Coronary artery (tissue), 2 donors: ENCODE measurements around the gene MAJIN.
"Not testable (repeated sequence)": the region's sequence is repeated elsewhere in the genome, so short reads cannot be mapped to it uniquely, and the experiment has no call there.

Experiments
- DNase-seq: peaks from one replicate; pipeline ENCODE4 v3.0.0-alpha.2; 2017; ENCODE audit warnings: low spot score
- H3K27ac ChIP-seq, 2 donors: fragments of 200-600 bp; sonication (generic); one replicate each; pipeline ENCODE4 v1.5.1; 2016 to 2019
- H3K4me3 ChIP-seq: fragments of 200-600 bp; sonication (generic); 2 replicates; pipeline ENCODE4 v1.5.1; 2016; ENCODE audit warnings: mild to moderate bottlenecking, moderate library complexity
- TF ChIP-seq, protein P1 (sequence below): fragments of 200-600 bp; sonication (generic); IDR thresholded peaks from one replicate; pipeline ENCODE4 v1.5.1; 2019; ENCODE audit warnings: antibody characterized with exemption

The MAJIN gene

DNA sequence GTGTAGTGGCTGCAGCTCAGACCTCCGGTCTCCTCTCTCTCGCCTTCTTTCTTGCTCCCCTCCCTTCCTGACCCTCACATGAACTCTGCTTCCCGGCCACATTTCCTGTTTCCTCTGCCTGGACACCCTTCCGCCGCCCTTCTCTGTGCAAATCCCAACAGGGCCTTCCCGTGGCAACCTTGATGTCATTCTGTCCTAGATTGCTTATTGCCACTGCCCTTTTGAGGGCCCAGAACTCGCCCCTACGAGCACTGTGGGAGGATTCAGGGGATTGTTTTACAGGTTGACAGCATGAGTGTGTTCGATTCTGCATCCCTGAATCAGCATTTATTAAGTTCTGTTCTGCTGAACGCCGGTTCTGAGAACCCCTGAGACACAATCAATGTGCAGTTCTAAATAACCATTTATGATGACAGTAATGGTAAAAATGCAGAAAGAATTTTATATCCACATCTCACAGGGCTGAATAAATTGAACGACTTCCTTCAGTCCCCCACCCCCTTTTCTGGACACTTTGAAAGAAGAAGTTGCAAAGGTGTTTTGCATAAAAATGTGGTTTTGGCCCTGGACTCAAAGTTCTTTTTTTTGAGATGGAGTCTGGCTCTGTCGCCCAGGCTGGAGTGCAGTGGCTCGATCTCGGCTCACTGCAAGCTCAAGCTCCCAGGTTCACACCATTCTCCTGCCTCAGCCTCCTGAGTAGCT lies 18.5 kb upstream of the MAJIN start:
- Histone ChIP-seq H3K27ac (no peak overlapping the region), H3K4me3 (peak overlapping the region; percentile 20)
- no peak for DNase-seq
- TF ChIP-seq, protein P1, sequence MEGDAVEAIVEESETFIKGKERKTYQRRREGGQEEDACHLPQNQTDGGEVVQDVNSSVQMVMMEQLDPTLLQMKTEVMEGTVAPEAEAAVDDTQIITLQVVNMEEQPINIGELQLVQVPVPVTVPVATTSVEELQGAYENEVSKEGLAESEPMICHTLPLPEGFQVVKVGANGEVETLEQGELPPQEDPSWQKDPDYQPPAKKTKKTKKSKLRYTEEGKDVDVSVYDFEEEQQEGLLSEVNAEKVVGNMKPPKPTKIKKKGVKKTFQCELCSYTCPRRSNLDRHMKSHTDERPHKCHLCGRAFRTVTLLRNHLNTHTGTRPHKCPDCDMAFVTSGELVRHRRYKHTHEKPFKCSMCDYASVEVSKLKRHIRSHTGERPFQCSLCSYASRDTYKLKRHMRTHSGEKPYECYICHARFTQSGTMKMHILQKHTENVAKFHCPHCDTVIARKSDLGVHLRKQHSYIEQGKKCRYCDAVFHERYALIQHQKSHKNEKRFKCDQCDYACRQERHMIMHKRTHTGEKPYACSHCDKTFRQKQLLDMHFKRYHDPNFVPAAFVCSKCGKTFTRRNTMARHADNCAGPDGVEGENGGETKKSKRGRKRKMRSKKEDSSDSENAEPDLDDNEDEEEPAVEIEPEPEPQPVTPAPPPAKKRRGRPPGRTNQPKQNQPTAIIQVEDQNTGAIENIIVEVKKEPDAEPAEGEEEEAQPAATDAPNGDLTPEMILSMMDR: no peak

DNA sequence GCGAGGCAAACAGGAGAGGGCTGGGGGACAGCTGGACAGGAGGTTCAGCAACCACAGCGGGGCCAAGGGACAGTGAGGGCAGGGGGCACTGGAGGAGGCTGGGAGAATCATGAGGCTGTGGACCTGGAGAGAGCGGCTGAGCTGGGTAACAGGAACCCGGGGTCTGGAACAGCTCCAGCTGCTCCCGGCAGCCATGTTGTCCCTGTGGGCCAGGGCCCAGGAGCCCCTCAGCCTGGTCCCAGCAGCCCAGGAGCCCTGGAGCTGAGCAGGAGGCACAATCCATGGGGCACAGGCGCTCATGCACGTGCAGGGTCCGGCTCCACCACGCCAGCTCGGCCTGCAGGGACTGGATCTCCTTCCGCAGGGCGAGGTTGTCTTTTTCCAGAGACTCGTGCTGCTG lies 17.5 kb upstream of the MAJIN start:
- TF ChIP-seq, protein P1: no peak
- H3K27ac ChIP-seq: peak overlapping the region in 1 of 2 donors; percentile 22
- H3K4me3 ChIP-seq: peak overlapping the region; percentile 20
- no peak for DNase-seq

DNA sequence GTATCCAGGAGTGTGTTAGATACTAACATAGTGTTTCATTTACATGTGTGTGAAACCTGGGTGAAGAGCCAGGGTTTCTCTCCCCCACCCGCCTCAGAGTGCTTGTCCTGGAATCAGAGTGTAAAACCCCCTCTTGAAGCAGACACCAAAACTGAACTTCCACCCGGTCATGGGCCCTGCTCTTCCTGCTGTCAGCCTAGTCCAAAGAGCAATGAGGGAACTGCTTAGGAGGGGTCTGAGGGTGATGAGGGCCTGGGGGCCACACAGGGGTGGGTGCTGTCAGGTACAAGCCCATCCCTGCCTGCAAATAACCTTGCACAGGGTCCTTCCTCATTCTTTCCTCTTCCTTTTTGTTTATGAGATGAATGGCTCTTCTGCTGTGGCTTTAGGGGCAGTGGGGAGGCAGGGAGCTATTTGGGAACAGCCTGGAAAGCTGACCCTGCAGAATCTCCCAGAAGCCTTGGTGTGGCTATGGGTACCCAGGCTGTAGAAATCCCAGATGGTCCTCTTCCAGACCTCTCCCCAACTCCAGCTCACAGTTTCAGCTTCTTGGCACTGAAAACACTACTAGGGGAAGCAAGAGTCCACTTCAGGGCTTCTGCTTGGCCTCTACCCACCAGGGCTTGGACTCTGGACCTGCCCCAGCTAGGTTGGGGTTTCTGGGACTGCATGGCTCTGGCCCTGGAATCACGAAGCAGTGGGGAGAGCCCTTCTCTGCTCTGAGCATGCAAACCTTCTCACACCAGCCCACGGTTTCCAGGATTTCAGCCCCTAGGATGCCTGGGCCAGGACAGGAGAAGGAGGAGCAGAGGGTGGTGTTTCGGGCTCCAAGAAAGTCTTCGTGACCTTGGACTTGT lies 16.3 kb upstream of the MAJIN start:
- TF ChIP-seq, protein P1: no peak
- Histone ChIP-seq H3K4me3 (no peak overlapping the region), H3K27ac (no peak overlapping the region)
- no peak for DNase-seq

DNA sequence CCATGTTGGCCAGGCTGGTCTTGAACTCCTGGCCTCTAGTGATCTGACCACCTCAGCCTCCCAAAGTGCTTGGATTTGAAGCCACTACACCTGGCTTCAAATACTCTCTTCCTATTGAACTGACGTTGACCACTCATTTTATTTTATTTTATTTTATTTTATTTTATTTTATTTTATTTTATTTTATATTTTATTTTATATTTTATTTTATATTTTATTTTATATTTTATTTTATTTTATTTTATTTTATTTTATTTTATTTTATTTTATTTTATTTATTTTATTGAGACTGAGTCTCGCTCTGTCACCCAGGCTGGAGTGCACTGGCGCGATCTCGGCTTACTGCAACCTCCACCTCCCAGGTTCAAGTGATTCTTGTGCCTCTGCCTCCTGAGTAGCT lies 11.4 kb upstream of the MAJIN start:
- not testable (repeated sequence) for DNase-seq, H3K27ac ChIP-seq

DNA sequence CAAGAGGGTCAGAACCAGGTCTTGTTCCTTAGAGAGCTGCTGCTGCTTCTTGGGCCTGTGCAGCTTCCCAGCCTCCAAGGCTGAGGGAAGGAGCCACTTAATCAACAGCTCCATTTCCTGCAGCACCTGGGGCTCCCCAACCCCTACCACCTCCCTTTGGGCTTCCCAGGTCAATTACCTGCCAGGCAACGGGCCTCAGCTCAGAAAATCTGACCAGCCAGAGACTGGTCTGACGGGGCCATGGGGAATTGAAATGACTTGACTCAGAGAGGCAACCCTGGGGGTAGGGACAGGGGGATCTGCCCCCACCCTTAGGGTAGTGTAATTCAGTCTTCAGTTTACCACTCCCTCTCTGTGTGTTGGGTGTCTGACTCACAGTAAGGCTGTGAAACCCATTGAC lies 4.7 kb upstream of the MAJIN start:
- H3K27ac ChIP-seq: no peak overlapping the region
- DNase-seq: no peak
- no peak overlapping the region for H3K4me3 ChIP-seq
- TF ChIP-seq, protein P1: no peak

More for the DNA sequence above, 11.4 kb upstream of the MAJIN start:
- H3K4me3 ChIP-seq: not testable (repeated sequence)

DNA sequence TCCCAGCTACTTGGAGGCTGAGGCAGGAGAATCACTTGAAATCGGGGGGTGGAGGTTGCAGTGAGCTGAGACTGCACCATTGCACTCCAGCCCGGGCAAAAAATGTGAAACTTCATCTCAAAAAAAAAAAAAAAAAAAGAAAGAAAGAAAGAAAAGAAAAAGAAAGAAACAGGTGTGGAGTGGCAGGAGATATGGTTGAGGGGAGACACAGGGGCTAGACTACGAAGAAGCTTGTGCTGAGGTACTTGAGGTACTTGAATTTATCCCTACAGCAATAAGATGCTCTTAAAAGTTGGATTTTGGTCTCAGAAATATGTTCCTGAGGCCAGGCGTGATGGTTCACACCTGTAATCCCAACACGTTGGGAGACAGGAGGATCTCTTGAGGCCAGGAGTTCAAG lies 2.2 kb upstream of the MAJIN start:
- DNase-seq: no peak
- Histone ChIP-seq H3K4me3 (no peak overlapping the region), H3K27ac (no peak overlapping the region)
- TF ChIP-seq, protein P1: no peak

DNA sequence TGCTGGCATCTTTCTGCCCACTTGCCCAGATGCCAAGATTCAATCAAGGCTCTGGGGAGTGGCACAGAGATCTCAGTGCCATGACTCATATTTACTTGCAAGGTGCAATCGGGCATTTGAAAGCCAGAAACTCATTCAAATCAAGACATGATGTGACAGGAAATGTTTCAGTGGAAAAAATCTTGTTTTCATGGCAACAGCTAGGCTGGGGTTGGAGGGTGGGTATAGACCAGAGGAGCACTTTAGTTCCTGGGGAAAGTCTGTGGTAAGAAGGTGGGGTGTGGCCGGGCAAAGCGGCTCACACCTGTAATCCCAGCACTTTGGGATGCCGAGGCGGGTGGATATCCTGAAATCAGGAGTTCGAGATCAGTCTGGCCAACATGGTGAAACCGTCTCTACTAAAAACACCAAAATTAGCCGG lies 1.2 kb downstream of the MAJIN start:
- no peak for DNase-seq
- no peak overlapping the region for H3K27ac ChIP-seq
- H3K4me3 ChIP-seq: no peak overlapping the region
- TF ChIP-seq, protein P1: no peak
